CD14-positive monocyte (primary cell): ENCODE results near the gene PYGO2. TPM values are rescaled to one million over a fixed set of nuclear protein-coding genes. Genes with fewer than 3 reads are reported as not detected.
A peak's percentile ranks its signal among the peaks of the same experiment; 100 is the strongest.

ENCODE experiments used
- DNase-seq, 3 donors: peaks; one replicate each; pipeline ENCODE4 v3.0.0-alpha.2; 2011 to 2022
- H2AFZ ChIP-seq: 2 replicates; pipeline ENCODE4 v1.6.0; 2012; ENCODE audit warnings: mild to moderate bottlenecking, low read depth, low read length, inconsistent platforms; ENCODE audit not compliant: insufficient read depth, poor library complexity, severe bottlenecking
- H3K27ac ChIP-seq, 2 donors: 1 replicate in 1 of 2; 2 replicates in 1 of 2; pipeline ENCODE4 v1.5.1; 2012 to 2013; ENCODE audit warnings: low read length in 2 of 2, control low read depth in 1 of 2, inconsistent platforms in 1 of 2, low read depth in 1 of 2, mild to moderate bottlenecking in 1 of 2
- H3K27me3 ChIP-seq, 2 donors: one replicate each; pipeline versions ENCODE4 v1.6.0 to v1.6.1; 2011 to 2013; ENCODE audit warnings: low read length in 2 of 2; ENCODE audit not compliant: control insufficient read depth in 2 of 2, insufficient read depth in 2 of 2
- H3K36me3 ChIP-seq, 2 donors: replicated peaks in 1 of 2; 1 replicate in 1 of 2; 2 replicates in 1 of 2; pipeline versions ENCODE4 v1.5.1 to v1.6.1; 2012 to 2013; ENCODE audit warnings: low read length in 2 of 2, control low read depth in 1 of 2, inconsistent platforms in 1 of 2, mild to moderate bottlenecking in 1 of 2; ENCODE audit not compliant: insufficient read depth in 2 of 2, control insufficient read depth in 1 of 2
- H3K4me1 ChIP-seq, 2 donors: 1 replicate in 1 of 2; 2 replicates in 1 of 2; pipeline versions ENCODE4 v1.5.1 to v1.6.1; 2012 to 2013; ENCODE audit warnings: low read length in 2 of 2, control low read depth in 1 of 2, inconsistent platforms in 1 of 2, mild to moderate bottlenecking in 1 of 2, moderate library complexity in 1 of 2; ENCODE audit not compliant: insufficient read depth in 2 of 2, control insufficient read depth in 1 of 2
- H3K4me2 ChIP-seq: replicated peaks from 2 replicates; pipeline ENCODE3; 2012; ENCODE audit warnings: low read length, moderate library complexity, mild to moderate bottlenecking; ENCODE audit not compliant: poor library complexity, severe bottlenecking; ENCODE audit errors: extremely low read depth
- H3K4me3 ChIP-seq, 3 experiments: fragments of 200-600 bp in 1 of 3; sonication (generic) in 1 of 3; replicated peaks in 1 of 3; 1 replicate in 2 of 3; 2 replicates in 1 of 3; pipeline ENCODE4 v1.5.1; 2011 to 2013; ENCODE audit warnings: low read length in 3 of 3, mild to moderate bottlenecking in 3 of 3, control low read depth in 2 of 3, low read depth in 2 of 3, inconsistent platforms in 1 of 3, moderate library complexity in 1 of 3
- H3K79me2 ChIP-seq: 2 replicates; pipeline ENCODE4 v1.6.0; 2012; ENCODE audit warnings: mild to moderate bottlenecking, control low read depth, inconsistent platforms, low read length, moderate library complexity; ENCODE audit not compliant: insufficient read depth
- H3K9ac ChIP-seq: 2 replicates; pipeline ENCODE4 v1.6.0; 2017; ENCODE audit warnings: low read length, mild to moderate bottlenecking; ENCODE audit not compliant: insufficient read depth, poor library complexity, severe bottlenecking
- H3K9me3 ChIP-seq, 2 donors: replicated peaks in 1 of 2; 1 replicate in 1 of 2; 2 replicates in 1 of 2; pipeline versions ENCODE4 v1.5.1 to v1.6.1; 2012 to 2013; ENCODE audit warnings: low read length in 2 of 2, control low read depth in 1 of 2; ENCODE audit not compliant: control insufficient read depth in 1 of 2, insufficient read depth in 1 of 2
- H4K20me1 ChIP-seq: 2 replicates; pipeline ENCODE4 v1.6.0; 2012; ENCODE audit warnings: mild to moderate bottlenecking, low read length, control low read depth, moderate library complexity; ENCODE audit not compliant: insufficient read depth
- H3K27ac Mint-ChIP-seq, 7 donors: one replicate each; pipeline ENCODE4 v1.8.0; 2020; ENCODE audit warnings: mild to moderate bottlenecking in 7 of 7, mixed read lengths in 7 of 7, moderate library complexity in 6 of 7, inconsistent platforms in 2 of 7
- H3K27me3 Mint-ChIP-seq, 3 donors: one replicate each; pipeline ENCODE4 v1.8.0; 2021 to 2022; ENCODE audit warnings: low read depth in 3 of 3, mild to moderate bottlenecking in 3 of 3, mixed read lengths in 3 of 3, moderate library complexity in 3 of 3, inconsistent platforms in 1 of 3
- H3K36me3 Mint-ChIP-seq, 2 donors: one replicate each; pipeline ENCODE4 v1.8.0; 2020; ENCODE audit warnings: mixed read lengths in 2 of 2, inconsistent platforms in 1 of 2, mild to moderate bottlenecking in 1 of 2
- H3K4me1 Mint-ChIP-seq: one replicate; pipeline ENCODE4 v1.8.0; 2020; ENCODE audit warnings: mild to moderate bottlenecking, mixed read lengths
- H3K4me3 Mint-ChIP-seq, 2 donors: one replicate each; pipeline ENCODE4 v1.8.0; 2020; ENCODE audit warnings: mild to moderate bottlenecking in 2 of 2, mixed read lengths in 2 of 2, moderate library complexity in 1 of 2
- H3K9me3 Mint-ChIP-seq, 7 donors: one replicate each; pipeline ENCODE4 v1.8.0; 2020 to 2022; ENCODE audit warnings: mixed read lengths in 7 of 7, mild to moderate bottlenecking in 6 of 7, moderate library complexity in 6 of 7, inconsistent platforms in 2 of 7
- CTCF ChIP-seq: fragments of 200-600 bp; IDR thresholded peaks from one replicate; pipeline ENCODE4 v1.8.0; 2022; ENCODE audit warnings: antibody characterized with exemption, mild to moderate bottlenecking
- WGBS: methylation state at CpG from one replicate; pipeline ENCODE4 v1.1.5; 2013; ENCODE audit warnings: missing lambda C conversion rate; ENCODE audit not compliant: insufficient coverage; 5-methylcytosine and 5-hydroxymethylcytosine counted together
- intact Hi-C, 2 donors: fragments of 100-400 bp; cut with micrococcal nuclease; formaldehyde crosslinking; loops; one replicate each; pipeline versions ENCODE4 v1.15.0 to v1.15.1; 2023
- polyA plus RNA-seq, 3 donors: library from polyadenylated mRNA; depleted of rRNA in 1 of 3; unstranded in 2 of 3; stranded (reverse) in 1 of 3; fragments of 300-500 nt in 2 of 3; fragments of >200 nt in 1 of 3; fragmentation: Illumina TruSeq in 2 of 3; gene quantifications; 1 replicate in 2 of 3; 2 replicates in 1 of 3; pipeline ENCODE4 v1.2.3, GENCODE V29; 2012 to 2021

PYGO2 gene
- polyA plus RNA-seq, 3 donors = 8.2 to 12.5 (median 12.0) TPM

GRCh38 chr1:154983776-154984466, 22.3 kb upstream of the PYGO2 start:
- Histone ChIP-seq H3K27ac (peak overlapping the region in 1 of 2 donors; percentile 85), H3K27me3 (no peaks in the 10 kb centered on the region), H3K4me1 (peaks cover 19 to 27% of the 10 kb centered on the region in 2 donors), H3K79me2 (peaks cover 66% of the 10 kb centered on the region), H3K9me3 (no peaks in the 10 kb centered on the region), H3K36me3 (peaks cover 13 to 18% of the 10 kb centered on the region in 2 donors), H2AFZ (peak overlapping the region; percentile 87), H4K20me1 (peaks cover 22% of the 10 kb centered on the region), H3K4me3 (peak overlapping the region; percentile 51 to 97 (median 92)), H3K9ac (peak overlapping the region; percentile 65), H3K4me2 (peak overlapping the region; percentile 94)
- WGBS = 15% methylated on average over 12 of the region's 17 CpGs
- no peaks in the 10 kb centered on the region for H3K27me3 Mint-ChIP-seq
- H3K27ac Mint-ChIP-seq = no peak overlapping the region
- no peak for DNase-seq
- no peak for TF ChIP-seq CTCF
- peaks cover 14% of the 10 kb centered on the region for H3K4me1 Mint-ChIP-seq
- H3K4me3 Mint-ChIP-seq = no peak overlapping the region
- peaks cover 9 to 33% of the 10 kb centered on the region in 2 donors for H3K36me3 Mint-ChIP-seq
- H3K9me3 Mint-ChIP-seq = peaks cover 0 to 2% (median 0%) of the 10 kb centered on the region in 7 donors
- intact Hi-C loops = loop anchor here in 1 of 2 donors (5.0 kb wide), 1 partner anchor 33 kb away; no protein-coding TSS in a partner anchor

- no peak for TF ChIP-seq CTCF
- Mint-ChIP-seq H3K4me3 (no peak within 1 kb of the TSS), H3K27ac (peak within 1 kb of the TSS in 1 of 7 donors; percentile 7), H3K4me1 (peaks cover 9% of the 10 kb centered on the region), H3K9me3 (peaks cover 0 to 2% (median 0%) of the 10 kb centered on the region in 7 donors), H3K36me3 (peaks cover 4 to 25% of the 10 kb centered on the region in 2 donors), H3K27me3 (no peaks in the 10 kb centered on the region)
- under 1% methylated on average over 24 of the region's 26 CpGs for WGBS
- Histone ChIP-seq H3K4me1 (peaks cover 19 to 27% of the 10 kb centered on the region in 2 donors), H3K27ac (peak within 1 kb of the TSS in 1 of 2 donors; percentile 85), H3K27me3 (no peaks in the 10 kb centered on the region), H2AFZ (peak within 1 kb of the TSS; percentile 87), H3K9ac (peak within 1 kb of the TSS; percentile 65), H3K9me3 (no peaks in the 10 kb centered on the region), H3K79me2 (peaks cover 63% of the 10 kb centered on the region), H3K4me2 (peak within 1 kb of the TSS; percentile 94), H3K36me3 (peaks cover 4 to 9% of the 10 kb centered on the region in 2 donors), H4K20me1 (peaks cover 14% of the 10 kb centered on the region), H3K4me3 (peak within 1 kb of the TSS; percentile 51 to 97 (median 92))
- peak; percentile 96 to 100 (median 98) for DNase-seq
- intact Hi-C loops = loop anchor here in 1 of 2 donors (5.0 kb wide), 1 partner anchor 34 kb away; no protein-coding TSS in a partner anchor
Measured at GRCh38 chr1:154982897-154983648, 21.5 kb upstream of the PYGO2 start, which contains the start of gene FLAD1. FLAD1 (plus strand) TSS chr1:154983344; CDS start chr1:154983695, 351 bp downstream.
